RWPE2 (cell line): ENCODE measurements around the gene SOAT2.

Source experiments
- ATAC-seq: fragments of 200-7000 bp; cut with Tn5 transposase; 3 replicates; pipeline ENCODE4 v1.9.1; 2021; ENCODE audit warnings: low read depth
- DNase-seq: peaks from one replicate; pipeline ENCODE4 v3.0.0-alpha.2; 2020; ENCODE audit warnings: low spot score
- H3K27ac ChIP-seq: fragments of 450-650 bp; 2 replicates; pipeline ENCODE4 v1.5.1; 2017; ENCODE audit warnings: mild to moderate bottlenecking; ENCODE audit not compliant: poor library complexity, severe bottlenecking
- H3K27me3 ChIP-seq: fragments of 250-450 bp; sonication (Bioruptor Pico); 2 replicates; pipeline ENCODE4 v1.5.1; 2021; ENCODE audit warnings: mild to moderate bottlenecking, moderate library complexity; ENCODE audit not compliant: insufficient read depth, poor library complexity, severe bottlenecking
- H3K36me3 ChIP-seq: fragments of 250-450 bp; sonication (Bioruptor Pico); 2 replicates; pipeline ENCODE4 v1.5.1; 2020; ENCODE audit warnings: low read depth, mild to moderate bottlenecking, moderate library complexity
- H3K4me1 ChIP-seq: fragments of 250-450 bp; sonication (Bioruptor Pico); 2 replicates; pipeline ENCODE4 v1.5.1; 2021; ENCODE audit warnings: mild to moderate bottlenecking, moderate library complexity; ENCODE audit not compliant: insufficient read depth, poor library complexity, severe bottlenecking
- H3K4me3 ChIP-seq: fragments of 250-450 bp; sonication (Bioruptor Pico); 2 replicates; pipeline ENCODE4 v1.5.1; 2021; ENCODE audit warnings: mild to moderate bottlenecking, moderate library complexity; ENCODE audit not compliant: severe bottlenecking
- H3K9me3 ChIP-seq: fragments of 250-450 bp; sonication (Bioruptor Pico); 2 replicates; pipeline ENCODE4 v1.5.1; 2021; ENCODE audit warnings: mild to moderate bottlenecking, moderate library complexity; ENCODE audit not compliant: severe bottlenecking
- TF ChIP-seq, protein P1 (sequence below): fragments of 450-650 bp; IDR thresholded peaks from one replicate; pipeline ENCODE4 v1.5.1; 2017; ENCODE audit warnings: mild to moderate bottlenecking, moderate library complexity; ENCODE audit not compliant: poor library complexity, severe bottlenecking

SOAT2 gene, protein sequence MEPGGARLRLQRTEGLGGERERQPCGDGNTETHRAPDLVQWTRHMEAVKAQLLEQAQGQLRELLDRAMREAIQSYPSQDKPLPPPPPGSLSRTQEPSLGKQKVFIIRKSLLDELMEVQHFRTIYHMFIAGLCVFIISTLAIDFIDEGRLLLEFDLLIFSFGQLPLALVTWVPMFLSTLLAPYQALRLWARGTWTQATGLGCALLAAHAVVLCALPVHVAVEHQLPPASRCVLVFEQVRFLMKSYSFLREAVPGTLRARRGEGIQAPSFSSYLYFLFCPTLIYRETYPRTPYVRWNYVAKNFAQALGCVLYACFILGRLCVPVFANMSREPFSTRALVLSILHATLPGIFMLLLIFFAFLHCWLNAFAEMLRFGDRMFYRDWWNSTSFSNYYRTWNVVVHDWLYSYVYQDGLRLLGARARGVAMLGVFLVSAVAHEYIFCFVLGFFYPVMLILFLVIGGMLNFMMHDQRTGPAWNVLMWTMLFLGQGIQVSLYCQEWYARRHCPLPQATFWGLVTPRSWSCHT

GRCh38 chr12:53102883-53103807 is at the start of gene SOAT2:
TSS of gene SOAT2 (plus strand) at chr12:53103486. CDS start at chr12:53103578, 92 bp downstream.
- TF ChIP-seq, protein P1, sequence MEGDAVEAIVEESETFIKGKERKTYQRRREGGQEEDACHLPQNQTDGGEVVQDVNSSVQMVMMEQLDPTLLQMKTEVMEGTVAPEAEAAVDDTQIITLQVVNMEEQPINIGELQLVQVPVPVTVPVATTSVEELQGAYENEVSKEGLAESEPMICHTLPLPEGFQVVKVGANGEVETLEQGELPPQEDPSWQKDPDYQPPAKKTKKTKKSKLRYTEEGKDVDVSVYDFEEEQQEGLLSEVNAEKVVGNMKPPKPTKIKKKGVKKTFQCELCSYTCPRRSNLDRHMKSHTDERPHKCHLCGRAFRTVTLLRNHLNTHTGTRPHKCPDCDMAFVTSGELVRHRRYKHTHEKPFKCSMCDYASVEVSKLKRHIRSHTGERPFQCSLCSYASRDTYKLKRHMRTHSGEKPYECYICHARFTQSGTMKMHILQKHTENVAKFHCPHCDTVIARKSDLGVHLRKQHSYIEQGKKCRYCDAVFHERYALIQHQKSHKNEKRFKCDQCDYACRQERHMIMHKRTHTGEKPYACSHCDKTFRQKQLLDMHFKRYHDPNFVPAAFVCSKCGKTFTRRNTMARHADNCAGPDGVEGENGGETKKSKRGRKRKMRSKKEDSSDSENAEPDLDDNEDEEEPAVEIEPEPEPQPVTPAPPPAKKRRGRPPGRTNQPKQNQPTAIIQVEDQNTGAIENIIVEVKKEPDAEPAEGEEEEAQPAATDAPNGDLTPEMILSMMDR = no peak
- no peaks in the 10 kb centered on the region for H3K27me3 ChIP-seq
- ATAC-seq (no peak), DNase-seq (no peak)
- H3K36me3 ChIP-seq = peaks cover 16% of the 10 kb centered on the region
- H3K27ac ChIP-seq = no peak within 1 kb of the TSS
- H3K9me3 ChIP-seq = no peaks in the 10 kb centered on the region
- peaks cover 10% of the 10 kb centered on the region for H3K4me1 ChIP-seq
- H3K4me3 ChIP-seq = no peak within 1 kb of the TSS

DNA sequence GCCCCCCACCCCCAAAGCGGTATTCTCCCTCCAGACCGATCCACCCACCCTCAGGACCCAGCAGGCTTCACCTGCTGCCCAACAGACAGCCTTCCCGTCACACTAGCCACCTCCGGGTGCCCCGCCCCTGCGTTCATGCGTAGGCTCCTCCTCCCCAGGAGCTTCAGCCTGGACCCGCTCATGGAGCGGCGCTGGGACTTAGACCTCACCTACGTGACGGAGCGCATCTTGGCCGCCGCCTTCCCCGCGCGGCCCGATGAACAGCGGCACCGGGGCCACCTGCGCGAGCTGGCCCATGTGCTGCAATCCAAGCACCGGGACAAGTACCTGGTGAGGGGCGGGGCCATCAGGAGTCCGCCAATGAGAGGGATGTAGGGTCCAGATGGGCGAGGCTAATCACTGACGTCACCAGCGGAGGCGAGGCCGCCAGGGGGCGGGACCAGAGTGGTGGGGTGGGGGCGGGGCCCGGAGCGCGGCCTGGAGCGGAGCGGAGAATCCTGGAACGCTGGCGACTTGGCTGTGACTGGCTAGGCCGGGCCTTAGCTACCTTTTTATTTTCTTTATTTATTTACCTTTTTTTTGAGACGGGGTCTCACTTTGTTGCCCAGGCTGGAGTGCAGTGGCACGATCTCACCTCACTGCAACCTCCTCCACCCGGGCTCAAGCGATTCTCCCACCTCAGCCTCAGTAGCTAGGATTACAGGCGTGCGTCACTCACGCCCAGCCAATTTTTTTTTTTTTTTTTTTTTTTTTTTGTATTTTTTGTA is 49.0 kb upstream of the SOAT2 start:
- H3K4me3 ChIP-seq = peak overlapping the region; percentile 41
- ATAC-seq = peak; percentile 68
- no peaks in the 10 kb centered on the region for H3K27me3 ChIP-seq
- peak; percentile 97 for DNase-seq
- peak overlapping the region; percentile 95 for H3K27ac ChIP-seq
- peaks cover 20% of the 10 kb centered on the region for H3K36me3 ChIP-seq
- H3K9me3 ChIP-seq = no peaks in the 10 kb centered on the region
- H3K4me1 ChIP-seq = peaks cover 32% of the 10 kb centered on the region
- TF ChIP-seq, protein P1 = no peak

GRCh38 chr12:53055471-53056266 is 47.6 kb upstream of the SOAT2 start:
- ATAC-seq (no peak), DNase-seq (no peak)
- H3K27me3 ChIP-seq = no peaks in the 10 kb centered on the region
- H3K36me3 ChIP-seq = peaks cover 24% of the 10 kb centered on the region
- no peak overlapping the region for H3K4me3 ChIP-seq
- H3K9me3 ChIP-seq = no peaks in the 10 kb centered on the region
- H3K27ac ChIP-seq = no peak overlapping the region
- peaks cover 27% of the 10 kb centered on the region for H3K4me1 ChIP-seq
- TF ChIP-seq, protein P1 = no peak

GRCh38 chr12:53056296-53056695 is 47.0 kb upstream of the SOAT2 start:
- TF ChIP-seq, protein P1 = no peak
- Histone ChIP-seq H3K36me3 (peaks cover 26% of the 10 kb centered on the region), H3K27ac (no peak overlapping the region), H3K27me3 (no peaks in the 10 kb centered on the region), H3K4me1 (peaks cover 24% of the 10 kb centered on the region), H3K4me3 (no peak overlapping the region), H3K9me3 (no peaks in the 10 kb centered on the region)
- DNase-seq (no peak), ATAC-seq (no peak)
